Heart right ventricle (tissue), 16 donors: ENCODE measurements around the gene ZNF222. TPM values are rescaled to one million over a fixed set of nuclear protein-coding genes. Genes with fewer than 3 reads are reported as not detected.

Experiments used
- ATAC-seq, 8 donors: fragments of 200-7000 bp; cut with Tn5 transposase; one replicate each; pipeline ENCODE4 v1.9.1; 2020; ENCODE audit warnings: mild to moderate bottlenecking in 8 of 8, moderate library complexity in 8 of 8, moderate number of reproducible peaks in 1 of 8
- DNase-seq, 2 donors: peaks; one replicate each; pipeline ENCODE4 v3.0.0-alpha.2; 2020
- H3K27ac ChIP-seq, 10 donors: fragments of 200-600 bp; sonication (generic) in 2 of 10; one replicate each; pipeline versions ENCODE4 v1.5.0 to v1.8.0; 2020 to 2022; ENCODE audit warnings: mild to moderate bottlenecking in 3 of 10
- H3K27me3 ChIP-seq, 7 donors: fragments of 200-600 bp; one replicate each; pipeline ENCODE4 v1.8.0; 2021 to 2022; ENCODE audit warnings: mild to moderate bottlenecking in 2 of 7
- H3K36me3 ChIP-seq, 9 donors: fragments of 200-600 bp; sonication (generic) in 1 of 9; one replicate each; pipeline versions ENCODE4 v1.5.0 to v1.8.0; 2020 to 2022; ENCODE audit warnings: mild to moderate bottlenecking in 2 of 9
- H3K4me1 ChIP-seq, 9 donors: fragments of 200-600 bp; sonication (generic) in 1 of 9; one replicate each; pipeline versions ENCODE4 v1.5.0 to v1.8.0; 2020 to 2022; ENCODE audit warnings: mild to moderate bottlenecking in 4 of 9
- H3K4me3 ChIP-seq, 10 donors: fragments of 200-600 bp; sonication (generic) in 2 of 10; one replicate each; pipeline versions ENCODE4 v1.5.0 to v1.8.0; 2020 to 2022; ENCODE audit warnings: mild to moderate bottlenecking in 7 of 10, moderate library complexity in 2 of 10
- H3K9me3 ChIP-seq, 11 donors: fragments of 200-600 bp in 10 of 11; sonication (generic) in 2 of 11; one replicate each; pipeline versions ENCODE4 v1.5.0 to v1.8.0; 2013 to 2022; ENCODE audit warnings: mild to moderate bottlenecking in 2 of 11, control low read depth in 1 of 11, moderate library complexity in 1 of 11
- WGBS, 2 donors: extraction: QIAGEN DNeasy Blood & Tissue Kit; methylation state at CpG; one replicate each; pipeline ENCODE4 v1.1.7; 2013; ENCODE audit warnings: inconsistent platforms in 1 of 2; 5-methylcytosine and 5-hydroxymethylcytosine counted together
- intact Hi-C, 10 donors: fragments of 100-400 bp; cut with DNase I; formaldehyde crosslinking; loops; one replicate each; pipeline versions ENCODE4 v1.11.1 to v1.14.2; 2022
- polyA plus RNA-seq, 2 donors: library from polyadenylated mRNA; stranded (reverse); fragments of 200-250 nt; gene quantifications; one replicate each; pipeline ENCODE4 v1.2.3, GENCODE V29; 2013
- total RNA-seq, 10 donors: library from RNA; stranded (reverse); fragmentation: NEBNext Ultra II Directional in 3 of 10; extraction: Animal tissue kit (Norgen Biotek cat#: 25700) in 3 of 10; gene quantifications; one replicate each; pipeline versions ENCODE4 v1.2.1 to v1.2.4, GENCODE V29; 2021 to 2023
- TF ChIP-seq, protein P1 (sequence below), 9 donors: fragments of 200-600 bp; sonication (generic) in 2 of 9; IDR thresholded peaks; one replicate each; pipeline versions ENCODE4 v1.5.0 to v1.8.0; 2021 to 2022; ENCODE audit warnings: antibody characterized with exemption in 9 of 9, mild to moderate bottlenecking in 5 of 9, moderate library complexity in 1 of 9
- donor health status: Arrhythmogenic right ventricular cardiomyopathy.
- donor health status: ischemic (EF 13 %, LVEDD 7.1; RV severe dilation, severe dysfunction).
- donor health status: healthy with polysubstance abuse.
- donor health status: DM: no; HTN: yes; CAD: no.
- donor health status: DM: no; HTN: no; CAD: no.
- donor health status: ischemic (EF 25% LVEDD 6.9; RV normal size, moderate dysfunction).
- donor health status: ischemic (EF 25% LVEDD 5.7; RV mildly dilated, moderate dysfunction).
- donor health status: healthy.
- donor health status: DM: yes; HTN: yes; CAD: no.
- donor health status: Ischemic cardiomyopathy.
- donor health status: ischemic (EF 35%, LVEDD 5.7; RV mildly dilated, moderate dysfunction).
- donor health status: nonischemic (EF 11% LVEDD 7.7; RV severe dilation, severe dysfunction).
- donor health status: DM: yes; HTN: yes; CAD: no.
- donor health status: PGD.
- donor health status: ischemic (EF 29% LVEDD 5.4; RV normal size, mild dysfunction).
- donor health status: nonischemic (EF 23%, LVEDD 6.1; RV moderate dilation, normal function).

ZNF222 gene
- total and polyA plus RNA-seq, 12 donors, result 2.1 to 5.8 (median 3.7) TPM

DNA sequence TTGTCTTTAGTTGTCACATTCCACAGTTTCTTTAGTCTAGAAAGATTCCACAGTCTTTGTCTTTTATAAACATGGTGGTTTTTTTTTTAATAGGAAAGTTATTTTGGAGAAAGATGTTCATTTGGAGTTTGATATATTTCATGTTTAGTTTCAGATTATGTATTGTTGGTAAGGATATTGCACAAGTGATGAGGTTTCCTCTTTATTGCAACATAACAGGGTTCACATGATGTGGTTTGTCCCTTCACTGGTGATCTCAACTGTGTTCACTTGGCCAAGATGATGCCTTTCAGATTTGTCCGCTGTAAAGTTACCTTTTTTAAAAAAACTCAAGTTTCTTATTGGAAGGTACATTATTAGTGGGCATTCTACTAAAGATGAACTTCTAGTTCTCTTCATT is 19.2 kb upstream of the ZNF222 start:
- no peak for ATAC-seq
- intact Hi-C loops, result loop anchor here in 3 of 10 donors (10.0 kb wide), 3 partner anchors 71 to 349 kb away; partner anchors contain the start of genes ZNF112 (in 1 of the 3), ZNF225 (in 1 of the 3) and ZNF45 (in 1 of the 3)
- 92 to 96% methylated on average over 1 of the region's 1 CpG for WGBS, 2 donors
- no peak for DNase-seq
- TF ChIP-seq, protein P1, sequence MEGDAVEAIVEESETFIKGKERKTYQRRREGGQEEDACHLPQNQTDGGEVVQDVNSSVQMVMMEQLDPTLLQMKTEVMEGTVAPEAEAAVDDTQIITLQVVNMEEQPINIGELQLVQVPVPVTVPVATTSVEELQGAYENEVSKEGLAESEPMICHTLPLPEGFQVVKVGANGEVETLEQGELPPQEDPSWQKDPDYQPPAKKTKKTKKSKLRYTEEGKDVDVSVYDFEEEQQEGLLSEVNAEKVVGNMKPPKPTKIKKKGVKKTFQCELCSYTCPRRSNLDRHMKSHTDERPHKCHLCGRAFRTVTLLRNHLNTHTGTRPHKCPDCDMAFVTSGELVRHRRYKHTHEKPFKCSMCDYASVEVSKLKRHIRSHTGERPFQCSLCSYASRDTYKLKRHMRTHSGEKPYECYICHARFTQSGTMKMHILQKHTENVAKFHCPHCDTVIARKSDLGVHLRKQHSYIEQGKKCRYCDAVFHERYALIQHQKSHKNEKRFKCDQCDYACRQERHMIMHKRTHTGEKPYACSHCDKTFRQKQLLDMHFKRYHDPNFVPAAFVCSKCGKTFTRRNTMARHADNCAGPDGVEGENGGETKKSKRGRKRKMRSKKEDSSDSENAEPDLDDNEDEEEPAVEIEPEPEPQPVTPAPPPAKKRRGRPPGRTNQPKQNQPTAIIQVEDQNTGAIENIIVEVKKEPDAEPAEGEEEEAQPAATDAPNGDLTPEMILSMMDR (IDR thresholded peaks at IDR 0.05), result no peak
- Histone ChIP-seq H3K4me1 (peaks cover 0 to 31% (median 17%) of the 10 kb centered on the region in 9 donors), H3K27me3 (no peaks in the 10 kb centered on the region), H3K27ac (no peak overlapping the region), H3K36me3 (peaks cover 15 to 55% (median 43%) of the 10 kb centered on the region in 9 donors), H3K4me3 (no peak overlapping the region), H3K9me3 (peaks cover 0 to 65% (median 23%) of the 10 kb centered on the region in 11 donors)

DNA sequence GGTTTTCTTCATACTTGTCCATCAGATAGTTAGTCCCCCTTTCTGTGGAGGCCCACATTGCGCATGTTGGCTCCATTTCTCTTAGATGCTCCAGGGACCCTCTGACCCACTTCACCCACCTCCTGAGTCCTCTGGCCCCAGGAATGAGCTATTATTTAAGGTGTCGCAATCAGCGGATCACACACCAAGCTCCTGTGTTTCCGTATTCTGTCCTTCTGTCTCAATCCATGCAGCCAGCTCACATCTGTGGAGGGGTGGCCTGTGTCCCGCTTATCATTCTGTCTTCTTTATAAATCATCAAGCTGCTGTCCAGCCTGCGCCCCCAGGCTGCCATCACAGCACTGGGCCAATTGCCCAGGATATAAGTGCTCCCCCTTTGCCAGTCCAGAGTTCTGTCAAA is 17.7 kb upstream of the ZNF222 start:
- intact Hi-C loops, result loop anchor here in 3 of 10 donors (10.0 kb wide), 3 partner anchors 73 to 347 kb away; partner anchors contain the start of genes ZNF112 (in 1 of the 3), ZNF225 (in 1 of the 3) and ZNF45 (in 1 of the 3)
- 97 to 98% methylated on average over 6 of the region's 6 CpGs for WGBS, 2 donors

DNA sequence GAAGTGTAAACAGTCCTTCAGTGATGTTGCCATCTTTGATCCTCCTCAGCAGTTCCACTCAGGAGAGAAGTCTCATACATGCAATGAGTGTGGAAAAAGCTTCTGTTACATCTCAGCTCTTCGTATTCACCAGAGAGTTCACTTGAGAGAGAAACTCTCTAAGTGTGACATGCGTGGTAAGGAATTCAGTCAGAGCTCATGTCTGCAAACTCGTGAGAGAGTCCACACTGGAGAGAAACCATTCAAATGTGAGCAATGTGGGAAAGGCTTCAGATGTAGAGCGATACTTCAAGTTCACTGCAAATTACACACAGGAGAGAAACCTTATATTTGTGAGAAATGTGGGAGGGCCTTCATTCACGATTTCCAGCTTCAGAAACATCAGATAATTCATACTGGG is 14.7 kb upstream of the ZNF222 start:
- 95 to 96% methylated on average over 5 of the region's 5 CpGs for WGBS, 2 donors
- H3K27me3 ChIP-seq, result no peaks in the 10 kb centered on the region
- H3K27ac ChIP-seq, result no peak overlapping the region
- H3K36me3 ChIP-seq, result peaks cover 23 to 77% (median 58%) of the 10 kb centered on the region in 9 donors
- no peak overlapping the region for H3K4me3 ChIP-seq
- peaks cover 0 to 8% (median 0%) of the 10 kb centered on the region in 9 donors for H3K4me1 ChIP-seq
- peaks cover 0 to 100% (median 52%) of the 10 kb centered on the region in 11 donors for H3K9me3 ChIP-seq
- intact Hi-C loops, result no loop called here
- no peak for DNase-seq
- no peak for ATAC-seq
- TF ChIP-seq, protein P1 (IDR thresholded peaks at IDR 0.05), result no peak

More for the DNA sequence above, 17.7 kb upstream of the ZNF222 start:
- no peak overlapping the region for H3K27ac ChIP-seq
- TF ChIP-seq, protein P1 (IDR thresholded peaks at IDR 0.05), result no peak
- peaks cover 0 to 77% (median 38%) of the 10 kb centered on the region in 11 donors for H3K9me3 ChIP-seq
- peaks cover 0 to 25% (median 10%) of the 10 kb centered on the region in 9 donors for H3K4me1 ChIP-seq
- ATAC-seq (no peak), DNase-seq (no peak)
- H3K36me3 ChIP-seq, result peaks cover 23 to 70% (median 58%) of the 10 kb centered on the region in 9 donors
- no peak overlapping the region for H3K4me3 ChIP-seq
- no peaks in the 10 kb centered on the region for H3K27me3 ChIP-seq

DNA sequence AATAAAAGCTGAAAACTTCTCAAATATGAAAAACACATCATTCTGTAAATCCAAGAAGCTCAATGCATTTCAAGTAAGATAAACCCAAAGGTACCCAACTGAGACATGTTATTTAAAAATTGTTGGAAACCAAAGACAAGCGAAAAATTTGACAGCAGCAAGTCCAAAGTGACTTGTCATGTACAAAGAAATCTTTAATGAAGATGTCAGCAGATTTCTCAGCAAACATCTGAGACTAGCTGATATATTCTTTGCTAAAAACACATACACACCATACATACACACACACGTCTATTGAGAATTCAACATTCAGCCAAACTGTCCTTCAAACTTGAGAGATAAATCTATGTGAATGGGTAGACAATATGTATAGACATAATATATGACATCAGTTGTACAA is 5.7 kb upstream of the ZNF222 start:
- no peak overlapping the region for H3K4me3 ChIP-seq
- H3K27me3 ChIP-seq, result no peaks in the 10 kb centered on the region
- ATAC-seq (no peak), DNase-seq (no peak)
- H3K27ac ChIP-seq, result no peak overlapping the region
- TF ChIP-seq, protein P1 (IDR thresholded peaks at IDR 0.05), result no peak
- 41 to 42% methylated on average over 2 of the region's 2 CpGs for WGBS, 2 donors
- intact Hi-C loops, result no loop called here
- peaks cover 0 to 47% (median 7%) of the 10 kb centered on the region in 11 donors for H3K9me3 ChIP-seq
- H3K4me1 ChIP-seq, result peaks cover 0 to 1% (median 0%) of the 10 kb centered on the region in 9 donors
- no peaks in the 10 kb centered on the region for H3K36me3 ChIP-seq
